ENCODE results near the gene HECA. TPM values are rescaled to one million over a fixed set of nuclear protein-coding genes. Genes with fewer than 3 reads are reported as not detected.

Gene HECA
- total and polyA plus RNA-seq, 2 of the 8 experiments (the other 6 are each of a cell fraction or from before 2014, with no cell fraction given) = 2.4 to 9.2 TPM

DNA sequence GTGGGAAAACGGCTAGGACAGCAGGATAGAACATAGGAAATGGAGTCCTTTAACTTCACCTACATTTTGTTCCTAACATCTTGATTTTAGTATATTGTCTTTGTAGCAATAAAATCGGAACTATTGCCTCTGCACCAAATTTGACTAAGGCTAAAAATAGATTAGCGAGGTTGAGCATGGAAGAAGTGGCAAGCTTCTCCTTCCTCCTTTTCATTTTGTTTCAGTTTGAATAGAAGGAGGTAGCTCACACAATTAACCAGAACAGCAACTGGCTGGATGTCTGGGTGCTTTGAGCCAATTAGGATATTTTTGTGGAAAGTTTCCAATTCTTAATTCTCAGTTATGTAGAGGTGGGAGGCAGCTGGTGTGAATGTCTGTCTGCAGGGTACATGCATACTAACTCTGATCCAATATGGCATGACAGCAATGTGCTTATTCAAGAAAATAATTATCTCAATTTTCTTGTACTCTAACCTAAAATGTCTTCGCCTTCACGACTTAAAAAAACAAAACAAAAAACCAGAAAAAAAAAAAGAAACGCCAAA is 3.1 kb upstream of the HECA start:
- POLR2A ChIA-PET (ENCODE audit: partially characterized antibody) = no interaction called here
- Histone ChIP-seq H3K79me1 (ENCODE audit: low read depth, low read length) (no peaks in the 10 kb centered on the region), H4K8ac (ENCODE audit: extremely low read depth, insufficient read depth, low read length) (no peak overlapping the region), H3K23me2 (ENCODE audit: low read depth, low read length) (no peaks in the 10 kb centered on the region; the same call in 1 of the 2 replicates), H3K23ac (ENCODE audit: insufficient read length) (no peak overlapping the region), H4K91ac (replicated peaks; ENCODE audit: insufficient read length, low read length) (no peak overlapping the region), H3K4me2 (ENCODE audit: insufficient read depth in 1 of 2, low read depth in 2 of 2, low read length in 2 of 2) (no peak overlapping the region), H3K14ac (ENCODE audit: insufficient read length) (no peak overlapping the region), H2BK12ac (ENCODE audit: low read depth, low read length) (no peak overlapping the region), H3K27me3 (replicated peaks in 1 of 4; ENCODE audit: control insufficient read depth in 3 of 4, extremely low read depth in 1 of 4, insufficient read depth in 3 of 4, low read length in 3 of 4) (no peaks in the 10 kb centered on the region; a peak in 1 of 7 replicates), H2BK120ac (replicated peaks; ENCODE audit: low read depth, low read length) (no peak overlapping the region), H2BK20ac (ENCODE audit: low read length) (no peak overlapping the region), H3K9me3 (ENCODE audit: insufficient read depth in 2 of 2, low read depth in 1 of 2, low read length in 1 of 2) (no peaks in the 10 kb centered on the region), H3K27ac (ENCODE audit: low read depth, low read length) (no peak overlapping the region), H3K79me2 (ENCODE audit: control insufficient read depth in 1 of 2, insufficient read depth in 2 of 2, low read length in 2 of 2) (peaks cover 0 to under 1% of the 10 kb centered on the region in 2 experiments; a peak in 1 of 4 replicates), H2AFZ (ENCODE audit: low read length) (no peak overlapping the region), H2BK15ac (ENCODE audit: low read length) (no peak overlapping the region), H3K18ac (ENCODE audit: extremely low read depth, low read length) (no peak overlapping the region), H4K20me1 (replicated peaks in 1 of 2; ENCODE audit: control insufficient read depth in 1 of 2, insufficient read depth in 2 of 2, low read length in 2 of 2) (no peaks in the 10 kb centered on the region), H3K4me1 (replicated peaks in 1 of 4; ENCODE audit: control insufficient read depth in 3 of 4, insufficient read depth in 4 of 4, low read length in 3 of 4) (0 out of 7 replicates have a peak, but pooled peaks cover 0 to 5% (median 0%) of the 10 kb centered on the region in 4 experiments), H3K9ac (replicated peaks in 1 of 4; ENCODE audit: extremely low read depth in 1 of 4, low read depth in 3 of 4, low read length in 3 of 4) (no peak overlapping the region), H4K5ac (ENCODE audit: insufficient read length, low read depth, low read length) (no peak overlapping the region), H3K4me3 (ENCODE audit: extremely low read depth in 1 of 4, insufficient read depth in 2 of 4, low read depth in 3 of 4, low read length in 4 of 4) (no peak overlapping the region), H3K4ac (replicated peaks; ENCODE audit: insufficient read length, low read depth, low read length) (no peak overlapping the region), H2AK5ac (ENCODE audit: low read depth, low read length) (no peak overlapping the region), H2BK5ac (ENCODE audit: low read depth, low read length) (no peak overlapping the region), H3K56ac (replicated peaks; ENCODE audit: insufficient read length, low read depth, low read length) (no peak overlapping the region), H3K36me3 (ENCODE audit: control insufficient read depth in 2 of 4, insufficient read depth in 4 of 4, low read length in 3 of 4) (no peaks in the 10 kb centered on the region)
- 87% methylated on average over 6 of the region's 6 CpGs; no CpG with 5 or more reads in 1 of the 2 experiments for WGBS, 2 experiments (ENCODE audit: extremely low coverage in 1 of 2, insufficient coverage in 1 of 2, insufficient read length in 1 of 2, insufficient replicate concordance in 2 of 2, low coverage in 1 of 2, low lambda C conversion rate in 2 of 2, missing lambda C conversion rate in 1 of 2)
- CTCF ChIA-PET (ENCODE audit: partially characterized antibody) = interaction anchor here (0.5 to 1.0 kb wide), 5 partner anchors 18 to 323 kb away, joined by 3 to 5 read pairs (median 3); no protein-coding TSS in a partner anchor
- FAIRE-seq (no peak), DNase-seq (ENCODE audit: low read depth in 1 of 2, low spot score in 2 of 2) (no peak)
- TF ChIP-seq TCF12 (IDR thresholded peaks at IDR 0.05; ENCODE audit: low read depth, low read length) = no peak
- no peak for TF ChIP-seq CBX5 (IDR thresholded peaks at IDR 0.05; ENCODE audit: low read depth, low read length)
- no peak for TF ChIP-seq RNF2 (IDR thresholded peaks at IDR 0.05; ENCODE audit: borderline replicate concordance, low read depth, low read length, missing control alignments, poor library complexity, severe bottlenecking)
- TF ChIP-seq SP1 (IDR thresholded peaks at IDR 0.05; ENCODE audit: low read depth, low read length) = no peak
- no peak for TF ChIP-seq NANOG (IDR thresholded peaks at IDR 0.05; ENCODE audit: insufficient read depth, low read depth, low read length, poor library complexity, severe bottlenecking)
- TF ChIP-seq, protein P1, sequence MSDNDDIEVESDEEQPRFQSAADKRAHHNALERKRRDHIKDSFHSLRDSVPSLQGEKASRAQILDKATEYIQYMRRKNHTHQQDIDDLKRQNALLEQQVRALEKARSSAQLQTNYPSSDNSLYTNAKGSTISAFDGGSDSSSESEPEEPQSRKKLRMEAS (IDR thresholded peaks at IDR 0.05) = no peak
- TF ChIP-seq KDM5A (IDR thresholded peaks at IDR 0.05; ENCODE audit: low read length) = no peak
- TF ChIP-seq KDM4A (IDR thresholded peaks at IDR 0.05; ENCODE audit: low read depth, low read length, severe bottlenecking) = no peak
